HEK293T (cell line): ENCODE data around the gene RNF220.

ENCODE experiments used
- ELF4 ChIP-seq: fragments of 450-650 bp; IDR thresholded peaks from 2 replicates; pipeline ENCODE4 v1.6.1; 2017; ENCODE audit warnings: antibody characterized with exemption
- FOXA1 ChIP-seq: fragments of 450-650 bp; IDR thresholded peaks from 2 replicates; pipeline ENCODE4 v1.6.1; 2016; ENCODE audit warnings: mild to moderate bottlenecking
- LEF1 ChIP-seq: fragments of 450-650 bp; IDR thresholded peaks from 2 replicates; pipeline ENCODE4 v1.6.1; 2017; ENCODE audit warnings: mild to moderate bottlenecking, borderline replicate concordance
- NFRKB ChIP-seq: fragments of 450-650 bp; IDR thresholded peaks from 2 replicates; pipeline ENCODE4 v1.6.1; 2016; ENCODE audit warnings: mild to moderate bottlenecking, moderate library complexity
- SUZ12 ChIP-seq: fragments of 450-650 bp; IDR thresholded peaks from 2 replicates; pipeline ENCODE4 v1.6.1; 2016; ENCODE audit warnings: mild to moderate bottlenecking

DNA sequence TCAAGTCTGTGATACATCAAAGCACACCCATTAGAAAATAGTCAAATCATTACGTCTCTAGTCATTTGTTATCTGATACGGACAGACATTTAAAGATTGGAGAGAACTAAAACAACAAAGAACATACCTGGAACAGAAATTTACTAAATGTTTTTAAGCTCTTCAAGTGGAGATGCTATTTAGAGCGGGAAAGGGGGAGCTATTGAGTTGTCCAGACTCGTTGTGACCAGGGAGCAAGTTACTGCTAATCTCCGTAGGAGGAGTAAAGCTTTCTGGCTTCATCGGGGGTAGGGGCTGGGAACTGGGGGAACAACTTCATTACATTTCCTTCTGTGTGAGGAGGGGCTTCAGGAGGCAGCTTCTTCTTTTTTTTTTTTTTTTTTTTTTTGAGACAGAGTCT lies 129.7 kb downstream of the RNF220 start:
- TF ChIP-seq LEF1 (no peak), SUZ12 (no peak), NFRKB (no peak), ELF4 (no peak), FOXA1 (no peak)
